GM12878 (cell line): ENCODE measurements around the gene SEC31A. TPM values are rescaled to one million over a fixed set of nuclear protein-coding genes. Genes with fewer than 3 reads are reported as not detected.
"Not testable (repeated sequence)": the region's sequence is repeated elsewhere in the genome, so short reads cannot be mapped to it uniquely, and the experiment has no call there.

Source experiments
- ATAC-seq: fragments of 200-7000 bp; cut with Tn5 transposase; 3 replicates; pipeline ENCODE4 v1.9.1; 2020; ENCODE audit warnings: mild to moderate bottlenecking, moderate library complexity
- BruUV-seq: library from RNA; stranded (reverse); fragments of 400-500 nt; replicated peaks from 2 replicates; lab custom pipeline; 2021; lab: Mats Ljungman, UMichigan
- CTCF ChIA-PET: fragments of 300-600 bp; sonication (Branson Sonifier 250); formaldehyde crosslinking; extraction: SDS; loops from one replicate; lab custom pipeline; 2021; ENCODE audit warnings: inconsistent platforms; lab: Yijun Ruan, JAX
- POLR2A ChIA-PET: fragments of 350-600 bp; formaldehyde crosslinking; extraction: SDS; loops from one replicate; lab custom pipeline; 2021; ENCODE audit warnings: inconsistent platforms; lab: Charles Lee
- RAD21 ChIA-PET: fragments of 300-600 bp; sonication (Branson Sonifier 250); formaldehyde crosslinking; loops from one replicate; lab custom pipeline; 2023; ENCODE audit warnings: antibody characterized with exemption; ENCODE audit not compliant: unreplicated experiment; lab: Charles Lee
- SMC1A ChIA-PET: fragments of 300-600 bp; sonication (Branson Sonifier 250); formaldehyde crosslinking; loops from one replicate; lab custom pipeline; 2023; ENCODE audit not compliant: unreplicated experiment, uncharacterized antibody; lab: Charles Lee
- DNase-seq: peaks from one replicate; pipeline ENCODE4 v3.0.0-alpha.2; 2011; ENCODE audit warnings: low read depth, low spot score
- FAIRE-seq: peaks from 3 replicates; lab custom pipeline; 2011; peaks lifted over from hg19 to GRCh38; lab: Jason Lieb, UNC
- H2AFZ ChIP-seq: 2 replicates; pipeline ENCODE4 v1.6.0; 2011; ENCODE audit warnings: low read depth, low read length, control low read depth; ENCODE audit not compliant: control insufficient read depth
- H3K27ac ChIP-seq: 2 replicates; pipeline ENCODE4 v1.5.1; 2011; ENCODE audit warnings: control low read depth; ENCODE audit not compliant: control insufficient read depth, insufficient read depth
- H3K27me3 ChIP-seq, 2 experiments: replicated peaks in 1 of 2; 2 replicates each; pipeline versions ENCODE4 v1.6.0 to v1.6.1; 2011; ENCODE audit warnings: low read length in 1 of 2; ENCODE audit not compliant: control insufficient read depth in 2 of 2, insufficient read depth in 2 of 2
- H3K36me3 ChIP-seq, 2 experiments: 2 replicates each; pipeline ENCODE4 v1.5.1; 2011; ENCODE audit warnings: low read length in 1 of 2; ENCODE audit not compliant: control insufficient read depth in 2 of 2, insufficient read depth in 2 of 2
- H3K4me1 ChIP-seq: 2 replicates; pipeline ENCODE4 v1.6.1; 2011; ENCODE audit warnings: mild to moderate bottlenecking, low read length, moderate library complexity, mixed read lengths; ENCODE audit not compliant: control insufficient read depth, insufficient read depth
- H3K4me2 ChIP-seq: 2 replicates; pipeline ENCODE4 v1.6.0; 2011; ENCODE audit warnings: control low read depth; ENCODE audit not compliant: control insufficient read depth, insufficient read depth
- H3K4me3 ChIP-seq: fragments of 200-600 bp; sonication (generic); 2 replicates; pipeline ENCODE4 v1.5.1; 2016
- H3K79me2 ChIP-seq: 2 replicates; pipeline ENCODE4 v1.6.0; 2011; ENCODE audit warnings: low read length; ENCODE audit not compliant: control insufficient read depth, insufficient read depth
- H3K9ac ChIP-seq: 2 replicates; pipeline ENCODE4 v1.8.0; 2011; ENCODE audit warnings: low read length, control low read depth, mixed read lengths; ENCODE audit not compliant: control insufficient read depth, insufficient read depth
- H3K9me3 ChIP-seq: replicated peaks from 3 replicates; pipeline ENCODE4 v1.5.1; 2011; ENCODE audit warnings: mild to moderate bottlenecking, low read length; ENCODE audit not compliant: control insufficient read depth, insufficient read depth
- H4K20me1 ChIP-seq: 2 replicates; pipeline ENCODE4 v1.6.0; 2011; ENCODE audit not compliant: control insufficient read depth, insufficient read depth
- CREM ChIP-seq: IDR thresholded peaks from 2 replicates; pipeline ENCODE4 v1.6.1; 2014; ENCODE audit warnings: antibody characterized with exemption, low read depth
- NR2C2 ChIP-seq: IDR thresholded peaks from 2 replicates; pipeline ENCODE4 v1.6.1; 2011; ENCODE audit warnings: borderline replicate concordance, low read depth; ENCODE audit not compliant: control insufficient read depth, insufficient read length
- TCF12 ChIP-seq: IDR thresholded peaks from 2 replicates; pipeline ENCODE4 v1.6.1; 2011; ENCODE audit warnings: low read depth, mild to moderate bottlenecking, low read length
- ZBED1 ChIP-seq: IDR thresholded peaks from 2 replicates; pipeline ENCODE4 v1.6.1; 2016; ENCODE audit warnings: borderline replicate concordance
- WGBS: methylation state at CpG from one replicate; pipeline ENCODE4 v1.1.6; 2016; ENCODE audit warnings: low lambda C conversion rate; ENCODE audit not compliant: insufficient replicate concordance, insufficient coverage; ENCODE audit errors: missing lambda C conversion rate; 5-methylcytosine and 5-hydroxymethylcytosine counted together
- in situ Hi-C: fragments of 300-500 bp; cut with MboI; formaldehyde crosslinking; loops from 9 replicates; pipeline ENCODE4 v1.14.3; 2018; ENCODE audit warnings: mixed read lengths
- intact Hi-C: fragments of 100-400 bp; cut with micrococcal nuclease; formaldehyde crosslinking; loops from one replicate; pipeline ENCODE4 v1.14.2; 2022; ENCODE audit not compliant: unreplicated experiment
- polyA plus RNA-seq, 11 experiments: library from polyadenylated mRNA; depleted of rRNA in 4 of 11; unstranded in 6 of 11; stranded (reverse) in 5 of 11; fragments of >200 nt; fragmentation: Nextera tagmentation in 4 of 11; fragmentation: Illumina TruSeq in 1 of 11; extraction: Ambion mirVana in 4 of 11; extraction: Trizol in 1 of 11; gene quantifications; 1 replicate in 1 of 11; 2 replicates in 10 of 11; pipeline versions ENCODE4 v1.2.1 to v1.2.3, GENCODE V29; 2011 to 2016; ENCODE audit warnings: inconsistent platforms in 2 of 11, missing spikeins in 2 of 11, low read depth in 1 of 11
- total RNA-seq, 4 experiments: library from RNA; depleted of rRNA in 3 of 4; stranded (reverse); fragments of >200 nt in 3 of 4; fragmentation: Illumina TruSeq in 1 of 4; extraction: Trizol in 1 of 4; gene quantifications; 2 replicates each; pipeline versions ENCODE4 v1.2.1 to v1.2.3, GENCODE V29; 2013 to 2021
- TF ChIP-seq, protein P1 (sequence below): fragments of 450-650 bp; IDR thresholded peaks from 2 replicates; pipeline ENCODE4 v1.6.1; 2016; ENCODE audit warnings: mild to moderate bottlenecking
- TF ChIP-seq, protein P2 (sequence below): IDR thresholded peaks from 2 replicates; pipeline ENCODE4 v1.6.1; 2012; ENCODE audit warnings: low read depth, low read length, improper control_type of control experiment
- TF ChIP-seq, protein P3 (sequence below): IDR thresholded peaks from 2 replicates; pipeline ENCODE4 v1.6.1; 2012; ENCODE audit warnings: low read depth, low read length, improper control_type of control experiment

SEC31A gene
- total and polyA plus RNA-seq, 10 of the 15 experiments (the other 5 are each of a cell fraction or from before 2014, with no cell fraction given) = 74.6 to 171 (median 129) TPM

DNA sequence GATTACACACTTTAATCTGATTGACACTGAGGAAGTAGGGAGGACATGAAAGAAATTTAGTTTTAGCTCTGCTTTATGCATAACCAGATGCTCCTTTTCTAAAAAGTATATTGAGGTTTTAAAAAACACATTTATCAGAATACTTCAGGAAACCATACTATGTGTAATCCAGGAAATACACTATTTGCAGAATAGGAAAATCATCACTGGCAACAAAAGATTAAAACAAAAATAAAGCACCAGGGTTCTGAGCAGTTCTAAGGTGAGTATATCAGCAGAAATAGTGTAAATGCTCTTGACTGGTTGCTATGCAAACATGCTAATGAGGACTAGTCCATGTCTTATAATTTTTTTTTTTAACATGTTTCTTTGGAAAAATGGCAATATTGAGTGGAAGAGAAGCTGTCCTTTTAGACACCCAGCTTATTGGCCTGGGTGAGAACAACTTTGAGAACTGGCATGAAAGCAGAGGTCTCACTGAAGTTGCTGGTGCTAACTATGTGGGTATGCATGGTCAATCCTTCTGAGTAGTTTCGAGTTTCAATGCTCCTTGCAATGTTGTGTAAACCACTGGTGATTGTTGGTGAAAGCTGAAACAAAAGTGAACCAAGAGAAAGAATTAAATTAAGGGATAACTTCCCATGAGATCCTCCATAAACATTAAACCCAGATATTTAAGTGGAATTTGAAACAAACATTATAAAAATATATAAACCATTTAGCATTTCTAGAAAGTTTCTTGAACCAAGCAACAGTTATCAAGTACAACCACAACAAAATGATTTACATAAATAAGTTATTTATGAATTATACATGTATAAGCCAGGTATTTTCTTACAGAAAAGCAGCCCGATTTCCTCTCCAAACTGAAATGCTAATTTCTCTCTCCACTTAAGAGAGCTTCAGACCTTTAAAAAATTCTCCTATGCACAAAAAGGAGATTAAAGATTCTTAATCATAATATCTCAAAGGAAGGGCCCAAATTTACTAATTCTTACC lies 72.0 kb downstream of the SEC31A start (continued):
- TF ChIP-seq, protein P1, sequence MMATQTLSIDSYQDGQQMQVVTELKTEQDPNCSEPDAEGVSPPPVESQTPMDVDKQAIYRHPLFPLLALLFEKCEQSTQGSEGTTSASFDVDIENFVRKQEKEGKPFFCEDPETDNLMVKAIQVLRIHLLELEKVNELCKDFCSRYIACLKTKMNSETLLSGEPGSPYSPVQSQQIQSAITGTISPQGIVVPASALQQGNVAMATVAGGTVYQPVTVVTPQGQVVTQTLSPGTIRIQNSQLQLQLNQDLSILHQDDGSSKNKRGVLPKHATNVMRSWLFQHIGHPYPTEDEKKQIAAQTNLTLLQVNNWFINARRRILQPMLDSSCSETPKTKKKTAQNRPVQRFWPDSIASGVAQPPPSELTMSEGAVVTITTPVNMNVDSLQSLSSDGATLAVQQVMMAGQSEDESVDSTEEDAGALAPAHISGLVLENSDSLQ = no peak
- TF ChIP-seq TCF12 (no peak), ZBED1 (no peak), CREM (no peak), NR2C2 (no peak)
- TF ChIP-seq, protein P2, sequence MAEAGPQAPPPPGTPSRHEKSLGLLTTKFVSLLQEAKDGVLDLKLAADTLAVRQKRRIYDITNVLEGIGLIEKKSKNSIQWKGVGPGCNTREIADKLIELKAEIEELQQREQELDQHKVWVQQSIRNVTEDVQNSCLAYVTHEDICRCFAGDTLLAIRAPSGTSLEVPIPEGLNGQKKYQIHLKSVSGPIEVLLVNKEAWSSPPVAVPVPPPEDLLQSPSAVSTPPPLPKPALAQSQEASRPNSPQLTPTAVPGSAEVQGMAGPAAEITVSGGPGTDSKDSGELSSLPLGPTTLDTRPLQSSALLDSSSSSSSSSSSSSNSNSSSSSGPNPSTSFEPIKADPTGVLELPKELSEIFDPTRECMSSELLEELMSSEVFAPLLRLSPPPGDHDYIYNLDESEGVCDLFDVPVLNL = no peak
- TF ChIP-seq, protein P3, sequence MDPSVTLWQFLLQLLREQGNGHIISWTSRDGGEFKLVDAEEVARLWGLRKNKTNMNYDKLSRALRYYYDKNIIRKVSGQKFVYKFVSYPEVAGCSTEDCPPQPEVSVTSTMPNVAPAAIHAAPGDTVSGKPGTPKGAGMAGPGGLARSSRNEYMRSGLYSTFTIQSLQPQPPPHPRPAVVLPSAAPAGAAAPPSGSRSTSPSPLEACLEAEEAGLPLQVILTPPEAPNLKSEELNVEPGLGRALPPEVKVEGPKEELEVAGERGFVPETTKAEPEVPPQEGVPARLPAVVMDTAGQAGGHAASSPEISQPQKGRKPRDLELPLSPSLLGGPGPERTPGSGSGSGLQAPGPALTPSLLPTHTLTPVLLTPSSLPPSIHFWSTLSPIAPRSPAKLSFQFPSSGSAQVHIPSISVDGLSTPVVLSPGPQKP = no peak
- TF ChIP-seq, all 136 proteins: peak for 0

DNA sequence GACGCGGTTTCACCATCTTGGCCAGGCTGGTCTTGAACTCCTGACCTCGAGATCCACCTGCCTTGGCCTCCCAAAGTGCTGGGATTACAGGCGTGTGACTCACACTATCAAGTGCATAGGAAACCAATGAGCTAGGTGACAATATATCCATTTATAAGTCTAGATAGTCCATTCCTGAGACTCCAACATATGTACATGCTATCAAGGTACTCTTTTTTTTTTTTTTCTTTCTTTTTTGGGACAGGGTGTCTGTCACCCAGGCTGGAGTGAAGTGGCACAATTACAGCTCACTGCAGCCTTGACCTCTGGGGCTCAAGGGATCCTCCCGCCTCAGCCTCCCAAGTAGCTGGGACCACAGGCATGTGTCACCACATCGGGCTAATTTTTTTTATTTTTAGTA lies 74.1 kb downstream of the SEC31A start:
- H3K79me2 ChIP-seq, H3K4me3 ChIP-seq, in situ Hi-C loops, H3K9me3 ChIP-seq, H4K20me1 ChIP-seq, H2AFZ ChIP-seq, BruUV-seq, ATAC-seq, H3K27me3 ChIP-seq, FAIRE-seq, H3K9ac ChIP-seq, intact Hi-C loops, H3K4me1 ChIP-seq, H3K4me2 ChIP-seq, DNase-seq, H3K27ac ChIP-seq: not testable (repeated sequence)
- SMC1A ChIA-PET = interaction anchor here (0.7 kb wide), 2 partner anchors 30 to 545 kb away, joined by 5 read pairs; no protein-coding TSS in a partner anchor
- RAD21 ChIA-PET = interaction anchor here (1.0 kb wide), 1 partner anchor 18 kb away, joined by 3 read pairs; the partner anchor contains the start of gene SCD5
- POLR2A ChIA-PET = interaction anchor here (0.6 to 0.7 kb wide), 2 partner anchors 191 to 401 kb away, joined by 3 to 4 read pairs; no protein-coding TSS in a partner anchor
- WGBS = 98% methylated on average over 6 of the region's 6 CpGs
- CTCF ChIA-PET = interaction anchor here (0.5 kb wide), 1 partner anchor 208 kb away, joined by 3 read pairs; no protein-coding TSS in a partner anchor
- peaks cover 0 to 13% of the 10 kb centered on the region in 2 experiments; a peak in 2 of 4 replicates for H3K36me3 ChIP-seq
